ENCODE data around the gene TANK.

TANK gene

DNA sequence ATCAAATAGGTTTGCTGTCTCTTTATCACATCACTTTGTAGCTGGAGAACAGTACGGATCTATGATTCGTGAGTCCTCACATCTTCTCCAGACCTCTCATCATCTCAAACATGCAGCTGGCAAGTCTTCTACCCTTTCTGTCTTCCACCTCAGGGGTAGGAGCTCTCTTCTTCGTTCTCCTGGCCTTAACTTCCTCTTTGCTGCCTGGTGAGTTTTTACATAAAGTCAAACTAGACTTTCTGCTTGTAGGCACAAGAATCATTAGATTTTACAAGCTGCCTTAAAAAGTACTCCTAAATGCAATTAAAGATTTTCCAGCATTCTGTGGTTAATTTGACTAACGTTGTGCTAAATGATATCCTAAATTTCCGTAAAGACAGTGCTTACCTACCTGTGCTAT is 43.7 kb upstream of the TANK start:
- DNase-seq (ENCODE audit: low read depth), result no peak
- no peak overlapping the region for H3K4me3 ChIP-seq (ENCODE audit: low read depth, low read length)
- TF ChIP-seq, protein P1, sequence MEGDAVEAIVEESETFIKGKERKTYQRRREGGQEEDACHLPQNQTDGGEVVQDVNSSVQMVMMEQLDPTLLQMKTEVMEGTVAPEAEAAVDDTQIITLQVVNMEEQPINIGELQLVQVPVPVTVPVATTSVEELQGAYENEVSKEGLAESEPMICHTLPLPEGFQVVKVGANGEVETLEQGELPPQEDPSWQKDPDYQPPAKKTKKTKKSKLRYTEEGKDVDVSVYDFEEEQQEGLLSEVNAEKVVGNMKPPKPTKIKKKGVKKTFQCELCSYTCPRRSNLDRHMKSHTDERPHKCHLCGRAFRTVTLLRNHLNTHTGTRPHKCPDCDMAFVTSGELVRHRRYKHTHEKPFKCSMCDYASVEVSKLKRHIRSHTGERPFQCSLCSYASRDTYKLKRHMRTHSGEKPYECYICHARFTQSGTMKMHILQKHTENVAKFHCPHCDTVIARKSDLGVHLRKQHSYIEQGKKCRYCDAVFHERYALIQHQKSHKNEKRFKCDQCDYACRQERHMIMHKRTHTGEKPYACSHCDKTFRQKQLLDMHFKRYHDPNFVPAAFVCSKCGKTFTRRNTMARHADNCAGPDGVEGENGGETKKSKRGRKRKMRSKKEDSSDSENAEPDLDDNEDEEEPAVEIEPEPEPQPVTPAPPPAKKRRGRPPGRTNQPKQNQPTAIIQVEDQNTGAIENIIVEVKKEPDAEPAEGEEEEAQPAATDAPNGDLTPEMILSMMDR (IDR thresholded peaks at IDR 0.05; ENCODE audit: control insufficient read depth, extremely low read depth, insufficient read depth), result no peak

DNA sequence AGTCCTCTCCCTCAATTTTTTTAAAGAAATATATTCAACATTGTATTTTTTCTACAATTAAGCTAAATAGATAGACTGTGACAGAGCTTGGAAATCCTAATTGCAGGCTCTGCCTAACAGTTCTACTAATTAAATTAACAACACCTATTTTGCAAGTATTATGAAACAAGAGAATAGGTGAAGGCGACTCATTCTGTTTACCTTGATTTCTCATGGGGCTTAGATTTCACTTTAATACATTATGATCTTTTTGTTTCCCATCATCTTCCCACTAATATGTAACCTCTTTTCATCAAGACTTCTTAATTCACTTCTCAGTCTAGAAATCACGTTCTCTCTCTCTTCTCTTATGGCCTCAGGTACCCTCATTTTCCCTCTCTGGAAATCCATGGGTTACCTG is 42.7 kb upstream of the TANK start:
- H3K4me3 ChIP-seq (ENCODE audit: low read depth, low read length), result no peak overlapping the region
- DNase-seq (ENCODE audit: low read depth), result no peak
- TF ChIP-seq, protein P1 (IDR thresholded peaks at IDR 0.05; ENCODE audit: control insufficient read depth, extremely low read depth, insufficient read depth), result no peak

DNA sequence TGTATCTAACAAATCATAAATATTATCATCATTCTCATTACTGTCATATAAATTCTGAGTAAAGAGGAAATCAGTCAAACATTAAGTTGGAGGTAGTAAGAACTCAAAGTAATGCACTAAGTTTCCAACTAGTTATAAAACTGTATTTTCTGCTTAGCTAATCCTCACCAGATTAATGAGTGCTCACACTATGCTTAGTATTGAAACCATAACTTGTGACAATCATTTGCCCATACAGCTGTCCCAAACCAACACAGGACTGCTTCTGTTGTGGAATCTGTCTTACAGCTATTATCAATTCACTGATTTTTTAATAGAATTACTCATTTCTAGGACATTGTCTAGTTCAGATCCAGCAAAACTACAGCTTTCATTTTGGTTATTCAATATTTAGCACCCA is 41.5 kb upstream of the TANK start:
- TF ChIP-seq, protein P1 (IDR thresholded peaks at IDR 0.05; ENCODE audit: control insufficient read depth, extremely low read depth, insufficient read depth), result no peak
- no peak overlapping the region for H3K4me3 ChIP-seq (ENCODE audit: low read depth, low read length)
- no peak for DNase-seq (ENCODE audit: low read depth)

DNA sequence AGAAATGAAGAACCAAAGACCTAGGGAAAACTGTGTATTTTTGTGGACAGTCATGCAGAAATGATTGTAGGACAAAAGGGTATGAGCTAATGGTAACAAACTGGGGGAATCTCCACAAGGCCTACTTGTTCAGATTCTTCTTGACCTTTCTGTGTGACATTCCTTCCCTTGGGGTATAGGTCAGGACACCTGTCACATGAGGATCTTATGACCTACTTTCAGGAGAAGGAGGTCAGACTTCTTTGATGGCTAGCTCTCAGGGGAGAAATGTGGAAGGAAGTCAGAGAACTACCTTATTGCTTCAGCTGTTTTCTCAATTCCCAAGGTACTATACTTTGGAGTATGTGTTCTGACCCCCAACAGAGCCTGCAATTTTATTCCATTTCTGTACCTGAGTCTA is 40.7 kb upstream of the TANK start:
- no peak overlapping the region for H3K4me3 ChIP-seq (ENCODE audit: low read depth, low read length)
- DNase-seq (ENCODE audit: low read depth), result no peak
- TF ChIP-seq, protein P1 (IDR thresholded peaks at IDR 0.05; ENCODE audit: control insufficient read depth, extremely low read depth, insufficient read depth), result no peak

DNA sequence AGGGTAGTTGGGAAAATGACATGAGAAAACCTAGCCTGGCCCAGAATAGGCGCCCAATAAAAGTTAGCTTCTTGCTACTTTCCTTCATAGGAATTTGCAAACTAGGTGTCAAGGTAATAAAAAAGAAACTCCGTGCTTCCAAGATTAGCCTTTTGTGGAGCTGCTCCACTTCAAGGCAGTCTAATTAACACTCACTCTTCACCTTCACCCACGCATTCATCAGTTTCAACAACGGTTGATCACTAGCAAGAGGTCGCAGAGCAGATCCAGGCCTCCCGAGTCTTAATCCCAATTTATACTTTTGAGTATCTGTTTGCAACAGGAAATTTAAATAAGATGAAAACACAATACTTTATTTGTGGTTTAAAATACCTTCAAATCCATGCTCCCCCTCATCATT is 39.5 kb upstream of the TANK start:
- TF ChIP-seq, protein P1 (IDR thresholded peaks at IDR 0.05; ENCODE audit: control insufficient read depth, extremely low read depth, insufficient read depth), result no peak
- H3K4me3 ChIP-seq (ENCODE audit: low read depth, low read length), result no peak overlapping the region
- no peak for DNase-seq (ENCODE audit: low read depth)

DNA sequence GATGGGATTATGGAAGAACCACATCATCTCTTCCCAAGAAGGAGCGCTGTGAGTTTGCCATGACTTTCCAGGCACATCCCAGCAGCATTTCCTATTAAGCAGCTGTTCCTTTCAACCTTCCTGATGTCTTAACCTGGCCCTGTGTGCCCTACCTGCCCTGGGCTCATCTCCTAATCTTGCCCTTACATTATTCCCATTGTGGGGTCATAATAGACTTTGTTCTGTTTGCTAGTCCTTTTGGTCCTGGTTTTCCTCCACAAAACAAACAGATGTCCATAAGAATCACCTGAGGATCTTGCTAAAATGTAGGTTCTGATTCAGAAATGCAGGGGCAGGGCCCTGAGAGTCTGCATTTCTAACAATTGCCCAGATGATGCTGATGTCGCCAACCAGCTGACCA is 38.6 kb upstream of the TANK start:
- TF ChIP-seq, protein P1 (IDR thresholded peaks at IDR 0.05; ENCODE audit: control insufficient read depth, extremely low read depth, insufficient read depth), result no peak
- no peak overlapping the region for H3K4me3 ChIP-seq (ENCODE audit: low read depth, low read length)
- DNase-seq (ENCODE audit: low read depth), result no peak

DNA sequence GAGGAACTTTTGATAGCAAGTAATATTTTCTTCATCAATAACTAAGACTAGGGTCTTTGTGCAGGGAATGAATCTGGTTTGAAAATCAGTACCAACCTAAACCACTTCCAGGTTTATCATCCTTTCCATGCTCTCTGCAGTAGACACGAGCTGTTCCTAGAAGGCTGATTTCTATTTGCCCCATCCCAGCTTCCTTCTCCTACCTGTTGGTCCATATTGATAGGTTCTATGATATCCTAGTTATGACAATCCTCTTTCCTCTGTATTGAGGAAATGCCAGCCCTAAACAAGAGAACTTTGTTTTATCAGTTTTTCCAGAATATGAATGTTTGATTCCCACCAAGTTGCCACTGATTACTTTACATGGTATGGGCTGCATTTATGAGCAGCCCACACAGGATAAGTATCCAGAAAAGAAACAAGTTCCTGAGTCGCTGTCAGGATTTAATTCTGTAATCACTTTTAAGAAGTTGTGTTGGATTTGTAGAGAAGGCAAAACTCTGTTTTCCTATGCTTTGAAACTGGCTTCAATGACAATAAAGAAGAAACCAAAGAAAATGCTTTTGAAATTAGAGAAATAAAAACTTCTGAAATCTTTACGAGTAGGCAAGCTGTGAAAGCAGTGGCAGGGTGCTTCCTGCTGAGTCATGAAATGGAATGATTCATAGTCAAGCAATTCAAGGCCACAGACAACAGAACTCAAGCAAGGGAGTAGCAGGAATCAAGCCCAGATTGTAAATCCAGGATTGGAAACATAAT is 37.3 kb upstream of the TANK start:
- TF ChIP-seq, protein P1 (IDR thresholded peaks at IDR 0.05; ENCODE audit: control insufficient read depth, extremely low read depth, insufficient read depth), result no peak
- H3K4me3 ChIP-seq (ENCODE audit: low read depth, low read length), result no peak overlapping the region
- no peak for DNase-seq (ENCODE audit: low read depth)
